Measurements from ENCODE around the gene TASOR2. TPM values are rescaled to one million over a fixed set of nuclear protein-coding genes. Genes with fewer than 3 reads are reported as not detected.
A peak's percentile ranks its signal among the peaks of the same experiment; 100 is the strongest.

The TASOR2 gene
- total RNA-seq: 61.1 to 78.1 TPM (median 62.6 TPM) in 3 replicates
- long read RNA-seq, partial matches to known transcripts: 13 of 24 reads
- long read RNA-seq, other reads (novel, unspliced or antisense): 11 of 24 reads

- TF ChIP-seq, protein P1, sequence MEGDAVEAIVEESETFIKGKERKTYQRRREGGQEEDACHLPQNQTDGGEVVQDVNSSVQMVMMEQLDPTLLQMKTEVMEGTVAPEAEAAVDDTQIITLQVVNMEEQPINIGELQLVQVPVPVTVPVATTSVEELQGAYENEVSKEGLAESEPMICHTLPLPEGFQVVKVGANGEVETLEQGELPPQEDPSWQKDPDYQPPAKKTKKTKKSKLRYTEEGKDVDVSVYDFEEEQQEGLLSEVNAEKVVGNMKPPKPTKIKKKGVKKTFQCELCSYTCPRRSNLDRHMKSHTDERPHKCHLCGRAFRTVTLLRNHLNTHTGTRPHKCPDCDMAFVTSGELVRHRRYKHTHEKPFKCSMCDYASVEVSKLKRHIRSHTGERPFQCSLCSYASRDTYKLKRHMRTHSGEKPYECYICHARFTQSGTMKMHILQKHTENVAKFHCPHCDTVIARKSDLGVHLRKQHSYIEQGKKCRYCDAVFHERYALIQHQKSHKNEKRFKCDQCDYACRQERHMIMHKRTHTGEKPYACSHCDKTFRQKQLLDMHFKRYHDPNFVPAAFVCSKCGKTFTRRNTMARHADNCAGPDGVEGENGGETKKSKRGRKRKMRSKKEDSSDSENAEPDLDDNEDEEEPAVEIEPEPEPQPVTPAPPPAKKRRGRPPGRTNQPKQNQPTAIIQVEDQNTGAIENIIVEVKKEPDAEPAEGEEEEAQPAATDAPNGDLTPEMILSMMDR (IDR thresholded peaks at IDR 0.05): no peak
- Mint-ChIP-seq H3K36me3 (ENCODE audit: low read depth) (no peaks in the 10 kb centered on the region), H3K27me3 (ENCODE audit: low read depth) (no peaks in the 10 kb centered on the region), H3K4me1 (ENCODE audit: low read depth) (peaks cover 24% of the 10 kb centered on the region), H3K27ac (ENCODE audit: unreplicated experiment) (peak within 1 kb of the TSS; percentile 98), H3K4me3 (ENCODE audit: unreplicated experiment) (peak within 1 kb of the TSS; percentile 97), H3K9me3 (ENCODE audit: low read depth) (no peaks in the 10 kb centered on the region)
- peak; percentile 97 for DNase-seq (ENCODE audit: low spot score)
Observed at GRCh38 chr10:5684318-5684970, at the start of gene TASOR2. Gene TASOR2 (plus strand): TSS chr10:5684838. CDS start chr10:5720643, 35,805 bp downstream.

DNA sequence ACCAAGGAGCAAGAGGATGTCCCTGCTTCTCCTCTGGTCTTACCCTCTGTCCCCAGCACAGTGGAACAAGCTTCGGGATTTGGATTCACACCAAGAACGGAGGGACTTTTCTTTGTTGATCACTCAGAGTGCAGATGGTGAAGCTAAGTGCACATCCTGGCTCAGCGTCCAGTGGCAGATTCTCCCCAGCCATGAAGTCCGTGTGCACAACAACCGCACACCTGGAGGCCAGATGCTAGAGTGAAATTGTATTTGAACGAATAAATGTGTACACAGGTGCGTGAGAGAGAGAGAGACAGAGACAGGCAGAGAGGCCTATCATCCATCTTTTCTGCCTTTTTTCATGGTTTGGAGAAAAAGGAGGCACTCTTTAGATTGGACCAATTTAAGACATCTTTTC, 49.7 kb upstream of the TASOR2 start:
- H3K9me3 Mint-ChIP-seq (ENCODE audit: low read depth): no peaks in the 10 kb centered on the region
- TF ChIP-seq, protein P1 (IDR thresholded peaks at IDR 0.05): no peak
- peaks cover 19% of the 10 kb centered on the region for H3K4me1 Mint-ChIP-seq (ENCODE audit: low read depth)

GRCh38 chr10:5638494-5638893, 46.1 kb upstream of the TASOR2 start:
- TF ChIP-seq, protein P1 (IDR thresholded peaks at IDR 0.05): no peak
- Mint-ChIP-seq H3K9me3 (ENCODE audit: low read depth) (no peaks in the 10 kb centered on the region), H3K27ac (ENCODE audit: unreplicated experiment) (no peak overlapping the region), H3K4me1 (ENCODE audit: low read depth) (no peaks in the 10 kb centered on the region), H3K27me3 (ENCODE audit: low read depth) (no peaks in the 10 kb centered on the region), H3K36me3 (ENCODE audit: low read depth) (peaks cover 19% of the 10 kb centered on the region), H3K4me3 (ENCODE audit: unreplicated experiment) (no peak overlapping the region)
- DNase-seq (ENCODE audit: low spot score): peak; percentile 21

More for the DNA sequence above, 49.7 kb upstream of the TASOR2 start:
- Mint-ChIP-seq H3K27me3 (ENCODE audit: low read depth) (no peaks in the 10 kb centered on the region), H3K27ac (ENCODE audit: unreplicated experiment) (no peak overlapping the region), H3K4me3 (ENCODE audit: unreplicated experiment) (no peak overlapping the region), H3K36me3 (ENCODE audit: low read depth) (peaks cover 4% of the 10 kb centered on the region)
- no peak for DNase-seq (ENCODE audit: low spot score)

DNA sequence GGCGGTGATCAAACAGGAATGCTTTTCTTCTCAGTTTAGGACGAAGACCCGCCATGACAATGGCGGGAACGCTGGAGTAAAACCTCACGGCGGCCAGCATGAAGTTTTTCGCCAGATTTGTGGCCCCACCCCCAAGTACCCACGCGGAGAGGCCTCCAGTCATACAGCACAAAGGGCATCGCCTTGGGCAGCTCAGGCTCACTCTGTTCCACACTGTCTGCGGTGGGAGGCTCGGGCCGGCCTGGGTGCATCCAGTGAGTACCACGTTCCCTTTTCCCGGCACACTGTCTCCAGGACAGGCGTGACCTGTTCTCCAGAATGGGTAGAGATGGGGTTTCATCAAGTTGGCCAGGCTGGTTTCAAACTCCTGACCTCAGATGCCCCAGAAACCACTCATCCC, 45.6 kb upstream of the TASOR2 start:
- H3K9me3 Mint-ChIP-seq (ENCODE audit: low read depth): no peaks in the 10 kb centered on the region
- TF ChIP-seq, protein P1 (IDR thresholded peaks at IDR 0.05): no peak
- H3K27ac Mint-ChIP-seq (ENCODE audit: unreplicated experiment): no peak overlapping the region
- no peak overlapping the region for H3K4me3 Mint-ChIP-seq (ENCODE audit: unreplicated experiment)
- H3K4me1 Mint-ChIP-seq (ENCODE audit: low read depth): no peaks in the 10 kb centered on the region
- DNase-seq (ENCODE audit: low spot score): no peak
- peaks cover 21% of the 10 kb centered on the region for H3K36me3 Mint-ChIP-seq (ENCODE audit: low read depth)
- no peaks in the 10 kb centered on the region for H3K27me3 Mint-ChIP-seq (ENCODE audit: low read depth)

- Mint-ChIP-seq H3K4me1 (ENCODE audit: low read depth) (no peaks in the 10 kb centered on the region), H3K27ac (ENCODE audit: unreplicated experiment) (no peak overlapping the region), H3K27me3 (ENCODE audit: low read depth) (no peaks in the 10 kb centered on the region), H3K4me3 (ENCODE audit: unreplicated experiment) (no peak overlapping the region), H3K36me3 (ENCODE audit: low read depth) (peaks cover 24% of the 10 kb centered on the region), H3K9me3 (ENCODE audit: low read depth) (no peaks in the 10 kb centered on the region)
- DNase-seq (ENCODE audit: low spot score): no peak
- TF ChIP-seq, protein P1 (IDR thresholded peaks at IDR 0.05): no peak
Observed at GRCh38 chr10:5640036-5640435, 44.6 kb upstream of the TASOR2 start.
